ENCODE data around the gene RAB11FIP5.
"Not testable (repeated sequence)": the region's sequence is repeated elsewhere in the genome, so short reads cannot be mapped to it uniquely, and the experiment has no call there.

Gene RAB11FIP5

GRCh38 chr2:73112913-73113854, at the start of gene RAB11FIP5:
Gene RAB11FIP5 (minus strand): TSS chr2:73112948. CDS start chr2:73112777, 171 bp downstream.
- peak in 1 of 2 experiments; percentile 84 for DNase-seq

GRCh38 chr2:73156539-73157124, 43.9 kb upstream of the RAB11FIP5 start:
- peak in 1 of 2 experiments; percentile 59 for DNase-seq

GRCh38 chr2:73142937-73143336, 30.2 kb upstream of the RAB11FIP5 start:
- DNase-seq: no peak

- no peak for DNase-seq
Observed at GRCh38 chr2:73141896-73142295, 29.1 kb upstream of the RAB11FIP5 start.

GRCh38 chr2:73135236-73135635, 22.5 kb upstream of the RAB11FIP5 start:
- DNase-seq: no peak

GRCh38 chr2:73134471-73134870, 21.7 kb upstream of the RAB11FIP5 start:
- no peak for DNase-seq

GRCh38 chr2:73133566-73134197, 20.9 kb upstream of the RAB11FIP5 start:
- DNase-seq: no peak

GRCh38 chr2:73131807-73132206, 19.1 kb upstream of the RAB11FIP5 start:
- no peak for DNase-seq

- DNase-seq: no peak
Observed at GRCh38 chr2:73130790-73131189, 18.0 kb upstream of the RAB11FIP5 start.

GRCh38 chr2:73128841-73129535, 16.2 kb upstream of the RAB11FIP5 start:
- no peak for DNase-seq

GRCh38 chr2:73122536-73122935, 9.8 kb upstream of the RAB11FIP5 start:
- no peak for DNase-seq

- DNase-seq: not testable (repeated sequence)
Observed at GRCh38 chr2:73119611-73120239, 7.0 kb upstream of the RAB11FIP5 start.

- DNase-seq: no peak
Observed at GRCh38 chr2:73117441-73117840, 4.7 kb upstream of the RAB11FIP5 start.

GRCh38 chr2:73116182-73116960, 3.6 kb upstream of the RAB11FIP5 start:
- no peak for DNase-seq

- DNase-seq: peak in 1 of 2 experiments; percentile 8
Observed at GRCh38 chr2:73114273-73114867, 1.6 kb upstream of the RAB11FIP5 start.

- peak; percentile 11 to 62 for DNase-seq
Observed at GRCh38 chr2:73112026-73112912, 479 bp downstream of the RAB11FIP5 start.

GRCh38 chr2:73111073-73112025, 1.4 kb downstream of the RAB11FIP5 start:
- DNase-seq: peak in 1 of 2 experiments; percentile 41

GRCh38 chr2:73110168-73111072, 2.3 kb downstream of the RAB11FIP5 start:
- DNase-seq: no peak

All from NCI-H526 (cell line).